Stomach (tissue), 9 donors: ENCODE results near the gene C3AR1. TPM values are rescaled to one million over a fixed set of nuclear protein-coding genes. Genes with fewer than 3 reads are reported as not detected.

Source experiments
- DNase-seq, 2 donors: peaks; one replicate each; pipeline versions ENCODE4 v3.0.0 to v3.0.0-alpha.2; 2013 to 2019
- H3K27ac ChIP-seq, 5 donors: fragments of 200-600 bp in 4 of 5; sonication (generic) in 4 of 5; one replicate each; pipeline ENCODE4 v1.5.1; 2013 to 2019; ENCODE audit warnings: mild to moderate bottlenecking in 1 of 5, moderate library complexity in 1 of 5
- H3K27me3 ChIP-seq, 3 donors: fragments of 200-600 bp; sonication (generic); one replicate each; pipeline ENCODE4 v1.5.1; 2017 to 2019; ENCODE audit warnings: mixed run types in 1 of 3
- H3K36me3 ChIP-seq, 4 donors: fragments of 200-600 bp; sonication (generic); 1 replicate in 3 of 4; 2 replicates in 1 of 4; pipeline ENCODE4 v1.5.1; 2016 to 2019
- H3K4me1 ChIP-seq, 4 donors: fragments of 200-600 bp; sonication (generic); one replicate each; pipeline ENCODE4 v1.5.1; 2016 to 2019
- H3K4me3 ChIP-seq, 4 donors: fragments of 200-600 bp; sonication (generic) in 3 of 4; one replicate each; pipeline ENCODE4 v1.5.1; 2016 to 2019; ENCODE audit warnings: mild to moderate bottlenecking in 1 of 4
- H3K9me3 ChIP-seq, 4 donors: fragments of 200-600 bp; sonication (generic); one replicate each; pipeline ENCODE4 v1.5.1; 2016 to 2019
- CTCF ChIP-seq, 7 experiments: fragments of 450-650 bp in 4 of 7; fragments of 200-600 bp in 3 of 7; sonication (generic) in 3 of 7; IDR thresholded peaks; one replicate each; pipeline ENCODE4 v1.5.1; 2016 to 2019; ENCODE audit warnings: antibody characterized with exemption in 7 of 7, control low read depth in 2 of 7, mild to moderate bottlenecking in 1 of 7
- EP300 ChIP-seq: sonication (generic); formaldehyde crosslinking; IDR thresholded peaks from one replicate; pipeline ENCODE4 v1.6.1; 2017; ENCODE audit warnings: antibody characterized with exemption
- POLR2A ChIP-seq, 4 donors: fragments of 450-650 bp; IDR thresholded peaks; one replicate each; pipeline ENCODE4 v1.6.1; 2016; ENCODE audit warnings: antibody characterized with exemption in 4 of 4, control low read depth in 2 of 4, mild to moderate bottlenecking in 1 of 4, moderate library complexity in 1 of 4
- POLR2AphosphoS5 ChIP-seq, 3 donors: sonication (generic); formaldehyde crosslinking; IDR thresholded peaks; one replicate each; pipeline ENCODE4 v1.6.1; 2016; ENCODE audit warnings: antibody characterized with exemption in 3 of 3
- WGBS, 5 donors: extraction: QIAGEN DNeasy Blood & Tissue Kit in 3 of 5; methylation state at CpG; one replicate each; pipeline versions ENCODE4 v1.1.5 to v1.1.7; 2013 to 2018; 5-methylcytosine and 5-hydroxymethylcytosine counted together
- intact Hi-C: fragments of 100-400 bp; cut with DNase I; formaldehyde crosslinking; loops from one replicate; pipeline ENCODE4 v1.15.1; 2023; ENCODE audit warnings: low total_unique reads
- polyA plus RNA-seq, 3 donors: library from polyadenylated mRNA; stranded (reverse); fragments of 200-250 nt; gene quantifications; one replicate each; pipeline ENCODE4 v1.2.3, GENCODE V29; 2013
- total RNA-seq, 5 donors: library from RNA; depleted of rRNA; stranded (reverse); fragments of >200 nt; gene quantifications; one replicate each; pipeline versions ENCODE4 v1.1.0 to v1.2.3, GENCODE V29; 2014 to 2016
- donor health status: healthy with polysubstance abuse.
- donor health status: Bipolar disorder and iron deficiency.
- donor health status: healthy.

C3AR1 gene
- total and polyA plus RNA-seq, 8 donors, result 0.89 to 8.8 (median 3.5) TPM; not detected in 1

DNA sequence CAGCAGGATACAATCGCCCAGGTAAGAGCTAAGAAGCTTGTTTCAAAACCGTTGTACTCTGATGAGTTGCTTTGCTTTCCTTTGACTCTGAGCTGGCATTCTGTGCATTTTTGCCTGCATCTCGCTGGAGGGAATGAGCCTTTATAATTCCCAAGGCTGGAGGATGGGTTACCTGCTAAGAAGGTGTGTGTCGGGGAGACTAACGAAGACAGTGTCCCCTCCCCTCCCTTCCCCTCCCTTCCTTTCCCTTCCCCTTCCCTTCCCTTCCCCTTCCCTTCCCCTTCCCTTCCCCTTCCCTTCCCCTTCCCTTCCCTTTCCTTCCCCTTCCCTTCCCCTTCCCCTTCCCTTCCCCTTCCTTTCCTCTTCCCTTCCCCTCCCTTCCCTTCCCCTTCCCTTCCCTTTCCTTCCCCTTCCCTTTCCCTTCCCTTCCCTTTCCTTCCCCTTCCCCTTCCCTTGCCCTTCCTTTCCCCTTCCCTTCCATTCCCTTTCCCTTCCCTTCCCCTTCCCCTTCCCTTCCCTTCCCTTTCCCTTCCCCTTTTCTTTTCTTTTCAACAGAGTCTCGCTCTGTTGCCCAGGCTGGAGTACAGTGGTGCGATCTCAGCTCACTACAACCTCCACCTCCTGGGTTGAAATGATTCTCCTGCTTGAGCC, 15.4 kb downstream of the C3AR1 start:
- intact Hi-C loops, result no loop called here
- DNase-seq, result no peak
- TF ChIP-seq CTCF (IDR thresholded peaks at IDR 0.05), result no peak
- TF ChIP-seq POLR2AphosphoS5 (IDR thresholded peaks at IDR 0.05), result no peak
- no peak for TF ChIP-seq POLR2A (IDR thresholded peaks at IDR 0.05)
- TF ChIP-seq EP300, result no peak
- Histone ChIP-seq H3K36me3 (peaks cover 60 to 98% (median 97%) of the 10 kb centered on the region in 4 donors), H3K9me3 (no peaks in the 10 kb centered on the region), H3K4me1 (peaks cover 0 to 9% (median 4%) of the 10 kb centered on the region in 4 donors), H3K27me3 (no peaks in the 10 kb centered on the region), H3K27ac (peak overlapping the region in 2 of 5 donors; percentile 12 to 53), H3K4me3 (no peak overlapping the region)
- WGBS, 5 donors, result 89 to 95% (median 91%) methylated on average over 6 to 7 of the region's 7 CpGs

- peaks cover 70 to 98% (median 97%) of the 10 kb centered on the region in 4 donors for H3K36me3 ChIP-seq
- peaks cover 0 to 12% (median 5%) of the 10 kb centered on the region in 4 donors for H3K4me1 ChIP-seq
- no peaks in the 10 kb centered on the region for H3K27me3 ChIP-seq
- no peak overlapping the region for H3K4me3 ChIP-seq
- intact Hi-C loops, result no loop called here
- no peak overlapping the region for H3K27ac ChIP-seq
- no peaks in the 10 kb centered on the region for H3K9me3 ChIP-seq
- 67 to 81% (median 73%) methylated on average over 4 of the region's 4 CpGs for WGBS, 5 donors
- TF ChIP-seq POLR2A (IDR thresholded peaks at IDR 0.05) (no peak), EP300 (no peak), POLR2AphosphoS5 (IDR thresholded peaks at IDR 0.05) (no peak), CTCF (IDR thresholded peaks at IDR 0.05) (no peak)
- DNase-seq, result no peak
Observed at GRCh38 chr12:8048906-8049305, 17.3 kb downstream of the C3AR1 start.

DNA sequence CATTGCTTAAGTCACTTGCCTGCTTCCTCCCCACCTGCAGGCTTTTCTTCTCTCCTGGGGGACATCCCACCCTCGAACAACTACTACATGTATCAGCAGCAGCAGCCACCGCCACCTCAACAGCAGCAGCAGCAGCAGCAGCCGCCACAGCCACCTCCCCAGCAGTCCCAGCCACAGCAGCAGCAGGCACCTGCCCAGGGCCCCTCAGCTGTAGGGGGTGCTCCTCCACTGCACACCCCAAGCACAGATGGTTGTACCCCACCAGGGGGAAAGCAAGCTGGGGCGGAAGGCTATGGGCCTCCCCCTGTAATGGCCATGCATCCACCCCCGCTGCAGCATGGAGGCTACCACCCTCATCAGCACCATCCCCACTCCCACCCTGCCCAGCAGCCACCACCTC, 18.3 kb downstream of the C3AR1 start:
- Histone ChIP-seq H3K4me1 (peaks cover 0 to 12% (median 5%) of the 10 kb centered on the region in 4 donors), H3K27ac (no peak overlapping the region), H3K9me3 (no peaks in the 10 kb centered on the region), H3K4me3 (no peak overlapping the region), H3K36me3 (peaks cover 71 to 98% (median 97%) of the 10 kb centered on the region in 4 donors), H3K27me3 (no peaks in the 10 kb centered on the region)
- intact Hi-C loops, result no loop called here
- WGBS, 5 donors, result 89 to 96% (median 95%) methylated on average over 4 to 5 of the region's 5 CpGs
- no peak for DNase-seq
- no peak for TF ChIP-seq CTCF (IDR thresholded peaks at IDR 0.05)
- no peak for TF ChIP-seq EP300
- TF ChIP-seq POLR2AphosphoS5 (IDR thresholded peaks at IDR 0.05), result no peak
- no peak for TF ChIP-seq POLR2A (IDR thresholded peaks at IDR 0.05)

DNA sequence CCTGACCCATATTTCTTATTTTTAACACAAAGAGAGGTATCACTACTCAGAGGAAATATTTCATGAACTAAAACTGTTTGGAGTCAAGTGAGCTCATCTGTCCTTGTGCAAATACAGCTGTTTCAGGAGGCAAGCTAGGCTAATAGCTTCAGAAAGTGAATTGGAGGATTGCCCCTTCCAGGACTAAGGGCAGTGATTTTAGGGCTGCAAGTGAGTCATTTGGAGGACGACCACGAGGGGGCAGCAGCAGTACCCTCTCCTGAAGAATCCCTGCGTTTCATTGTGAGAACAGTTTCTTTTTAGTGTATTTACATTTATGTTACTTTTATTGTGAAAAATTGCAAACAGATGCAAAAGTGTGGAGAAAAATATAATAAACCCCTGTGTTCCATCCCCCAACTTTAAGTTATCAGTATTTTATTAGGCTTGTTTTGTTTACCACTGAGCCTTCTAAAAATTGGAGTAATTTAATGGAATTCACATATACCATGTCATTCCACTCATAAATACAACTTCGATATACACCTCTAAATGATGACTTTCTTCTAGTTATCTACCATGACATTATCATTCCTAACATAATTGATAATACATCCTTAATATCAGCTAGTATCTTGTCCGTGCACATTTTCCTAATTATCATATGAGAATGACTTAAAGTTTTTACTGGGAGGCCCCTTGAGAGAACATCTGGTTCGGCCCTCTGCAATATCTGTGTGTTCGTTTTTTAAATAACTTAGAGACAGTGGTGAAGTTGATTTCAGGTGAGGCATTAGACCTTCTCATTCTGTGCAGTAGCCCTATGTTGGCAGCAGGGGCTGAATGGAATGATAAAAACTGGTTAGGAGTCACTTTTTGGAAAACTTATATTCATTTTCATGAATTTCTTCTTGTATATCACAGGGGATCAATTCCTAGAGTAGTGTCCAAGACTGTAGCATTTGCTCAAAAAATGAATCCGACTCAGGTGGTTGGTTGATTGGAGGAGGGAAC, 19.9 kb downstream of the C3AR1 start:
- 48 to 50% (median 50%) methylated on average over 8 of the region's 8 CpGs for WGBS, 5 donors
- no peaks in the 10 kb centered on the region for H3K9me3 ChIP-seq
- H3K4me1 ChIP-seq, result peaks cover 0 to 12% (median 5%) of the 10 kb centered on the region in 4 donors
- no peak overlapping the region for H3K4me3 ChIP-seq
- peaks cover 74 to 98% (median 97%) of the 10 kb centered on the region in 4 donors for H3K36me3 ChIP-seq
- H3K27me3 ChIP-seq, result no peaks in the 10 kb centered on the region
- DNase-seq, result peak; percentile 83 to 92
- H3K27ac ChIP-seq, result no peak overlapping the region
- TF ChIP-seq CTCF (IDR thresholded peaks at IDR 0.05) (peak in 5 of 7 experiments; percentile 42 to 85 (median 76)), EP300 (no peak), POLR2AphosphoS5 (IDR thresholded peaks at IDR 0.05) (no peak)
- intact Hi-C loops, result no loop called here
